ENCODE data around the gene TSPAN33.

- no peak for TF ChIP-seq CTCF (optimal IDR thresholded peaks at IDR 0.05 in 1 of 3, IDR thresholded peaks at IDR 0.05 in 1 of 3, conservative IDR thresholded peaks at IDR 0.05 in 1 of 3; ENCODE audit: extremely low read depth in 1 of 3, insufficient read depth in 2 of 3, low read length in 3 of 3)
- TF ChIP-seq EZH2 (IDR thresholded peaks at IDR 0.05; ENCODE audit: low read length): no peak
These were observed 15.0 kb downstream of the TSPAN33 start for GRCh38 chr7:129159539-129159938.

Data from keratinocyte (primary cell).